OCI-LY7 (cell line): ENCODE data around the gene DBNL. TPM values are rescaled to one million over a fixed set of nuclear protein-coding genes. Genes with fewer than 3 reads are reported as not detected.

Experiments used
- BruUV-seq: library from RNA; stranded (reverse); fragments of 400-500 nt; replicated peaks from 2 replicates; lab custom pipeline; 2021; lab: Mats Ljungman, UMichigan
- CTCF ChIA-PET: fragments of 300-600 bp; sonication (Branson Sonifier 250); formaldehyde crosslinking; loops from one replicate; lab custom pipeline; 2022; ENCODE audit warnings: antibody characterized with exemption; ENCODE audit not compliant: unreplicated experiment; lab: Charles Lee
- POLR2A ChIA-PET: fragments of 300-600 bp; sonication (Branson Sonifier 250); formaldehyde crosslinking; loops from one replicate; lab custom pipeline; 2022; ENCODE audit warnings: antibody characterized with exemption; lab: Charles Lee
- DNase-seq: peaks from one replicate; pipeline ENCODE4 v3.0.0-alpha.2; 2015; ENCODE audit warnings: low spot score
- H2AFZ ChIP-seq: fragments of 200-600 bp; sonication (generic), shearing (Covaris generic); 2 replicates; pipeline ENCODE4 v1.6.1; 2014; ENCODE audit warnings: mild to moderate bottlenecking, antibody characterized with exemption, low read length, moderate library complexity
- H3K27ac ChIP-seq: fragments of 200-600 bp; sonication (generic); 2 replicates; pipeline ENCODE4 v1.5.1; 2014; ENCODE audit warnings: mixed run types, low read depth, mild to moderate bottlenecking, moderate library complexity, low read length, inconsistent platforms; ENCODE audit not compliant: poor library complexity, severe bottlenecking
- H3K36me3 ChIP-seq: fragments of 200-600 bp; sonication (generic); 2 replicates; pipeline ENCODE4 v1.6.1; 2014; ENCODE audit warnings: mild to moderate bottlenecking, antibody characterized with exemption, low read length, moderate library complexity, mixed read lengths; ENCODE audit not compliant: insufficient read depth
- H3K4me1 ChIP-seq: fragments of 200-600 bp; sonication (generic); 2 replicates; pipeline ENCODE4 v1.5.1; 2014; ENCODE audit warnings: mild to moderate bottlenecking, low read length; ENCODE audit not compliant: insufficient read depth, poor library complexity, severe bottlenecking
- H3K4me2 ChIP-seq: fragments of 200-600 bp; sonication (generic); 2 replicates; pipeline ENCODE4 v1.6.1; 2014; ENCODE audit warnings: mild to moderate bottlenecking, low read length
- H3K4me3 ChIP-seq: fragments of 200-600 bp; sonication (generic); 2 replicates; pipeline ENCODE4 v1.5.1; 2014; ENCODE audit warnings: mild to moderate bottlenecking, low read depth, low read length; ENCODE audit not compliant: poor library complexity, severe bottlenecking
- H3K79me2 ChIP-seq: fragments of 200-600 bp; sonication (generic); 2 replicates; pipeline ENCODE4 v1.6.1; 2016; ENCODE audit warnings: low read depth, mild to moderate bottlenecking, low read length, moderate library complexity, mixed read lengths; ENCODE audit not compliant: insufficient read depth
- H3K9me2 ChIP-seq: fragments of 200-600 bp; sonication (generic); 2 replicates; pipeline ENCODE4 v1.6.1; 2016; ENCODE audit warnings: mild to moderate bottlenecking, low read length, mixed read lengths; ENCODE audit not compliant: insufficient read depth
- H3K9me3 ChIP-seq: fragments of 200-600 bp; sonication (generic); 2 replicates; pipeline ENCODE4 v1.6.1; 2014; ENCODE audit warnings: mild to moderate bottlenecking, mixed run types, low read length, mixed read lengths
- H4K20me1 ChIP-seq: fragments of 200-600 bp; sonication (generic); 2 replicates; pipeline ENCODE4 v1.6.1; 2014; ENCODE audit warnings: mild to moderate bottlenecking, antibody characterized with exemption, low read length, moderate library complexity, mixed read lengths; ENCODE audit not compliant: insufficient read depth
- CTCF ChIP-seq: fragments of 200-600 bp; sonication (generic); conservative IDR thresholded peaks from 2 replicates; pipeline ENCODE4 v1.5.1; 2014; ENCODE audit warnings: mild to moderate bottlenecking, antibody characterized with exemption, low read length, moderate library complexity, mixed read lengths
- EZH2phosphoT487 ChIP-seq: fragments of 200-600 bp; sonication (generic); IDR thresholded peaks from 2 replicates; pipeline ENCODE4 v1.6.1; 2018; ENCODE audit warnings: low read depth, borderline replicate concordance, mild to moderate bottlenecking, mixed run types, antibody characterized with exemption, low read length, moderate library complexity, mixed read lengths
- intact Hi-C: fragments of 100-400 bp; cut with micrococcal nuclease; formaldehyde crosslinking; loops from one replicate; pipeline ENCODE4 v1.10.0; 2022; ENCODE audit not compliant: unreplicated experiment
- total RNA-seq, 2 experiments: library from RNA; depleted of rRNA in 1 of 2; stranded (reverse); fragments of >200 nt in 1 of 2; shearing (Covaris generic) in 1 of 2; gene quantifications; 2 replicates each; pipeline ENCODE4 v1.2.3, GENCODE V29; 2014 to 2022

Gene DBNL
- total RNA-seq, 2 experiments from 2014 or later = 124 to 137 TPM

DNA sequence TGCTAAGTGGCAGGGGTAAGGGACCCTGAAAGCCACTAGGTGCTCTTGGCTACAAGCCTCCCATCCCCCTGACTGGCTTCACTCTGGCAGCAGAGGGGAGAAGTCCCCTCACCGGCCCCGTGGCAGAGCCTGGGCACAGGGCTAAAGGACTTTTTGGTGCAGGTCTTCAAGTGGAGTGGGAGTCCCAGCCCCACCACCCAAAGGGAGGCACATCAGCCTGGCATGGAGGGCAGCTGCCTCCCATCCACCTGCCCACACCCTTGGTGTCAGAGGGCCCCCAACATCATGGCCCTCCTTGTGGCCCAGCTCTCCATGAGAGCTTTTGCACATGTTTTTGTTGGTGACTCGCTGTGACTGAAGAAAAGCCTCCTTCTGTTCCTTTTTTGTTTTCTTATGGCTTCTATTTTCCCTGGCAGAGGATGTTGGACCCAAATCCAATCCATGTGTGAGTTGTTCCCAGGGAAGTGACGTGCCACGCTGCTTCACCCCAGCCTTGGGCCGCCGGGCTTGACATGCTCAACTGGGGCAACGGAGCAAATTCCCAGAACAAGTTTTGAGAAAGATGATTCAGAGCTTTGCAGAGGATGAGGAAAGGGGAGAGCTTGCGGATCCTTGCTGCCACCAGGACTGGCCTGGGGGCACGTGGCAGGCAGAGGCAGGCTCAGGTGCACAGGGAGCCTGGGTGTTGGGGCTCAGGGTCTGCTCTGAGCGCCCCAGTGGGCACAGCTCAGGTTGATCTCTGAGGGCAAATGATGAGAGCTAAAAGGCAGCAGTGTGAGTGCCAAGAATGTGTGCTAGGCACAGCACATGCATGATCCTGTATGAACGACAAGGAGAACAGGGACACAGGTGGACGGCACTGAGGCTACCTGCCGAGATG is 57.7 kb downstream of the DBNL start:
- DNase-seq = no peak
- ChIA-PET POLR2A (interaction anchor here (0.6 to 1.8 kb wide), 6 partner anchors 13 to 380 kb away, joined by 3 to 11 read pairs (median 4); partner anchors contain the start of gene POLD2), CTCF (interaction anchor here (1.0 to 1.4 kb wide), 2 partner anchors 21 kb away, joined by 3 to 25 read pairs; partner anchors contain the start of gene POLD2)
- no TSS peak for BruUV-seq
- TF ChIP-seq CTCF (no peak), EZH2phosphoT487 (no peak)
- H4K20me1 ChIP-seq = no peaks in the 10 kb centered on the region
- intact Hi-C loops = no loop called here
- H3K36me3 ChIP-seq = no peaks in the 10 kb centered on the region
- no peak overlapping the region for H2AFZ ChIP-seq
- peaks cover 88% of the 10 kb centered on the region for H3K4me1 ChIP-seq
- H3K4me3 ChIP-seq = peak overlapping the region; percentile 53
- peak overlapping the region; percentile 71 for H3K4me2 ChIP-seq
- H3K27ac ChIP-seq = peak overlapping the region; percentile 98
- H3K9me3 ChIP-seq = no peaks in the 10 kb centered on the region
- no peaks in the 10 kb centered on the region for H3K79me2 ChIP-seq
- no peaks in the 10 kb centered on the region for H3K9me2 ChIP-seq

DNA sequence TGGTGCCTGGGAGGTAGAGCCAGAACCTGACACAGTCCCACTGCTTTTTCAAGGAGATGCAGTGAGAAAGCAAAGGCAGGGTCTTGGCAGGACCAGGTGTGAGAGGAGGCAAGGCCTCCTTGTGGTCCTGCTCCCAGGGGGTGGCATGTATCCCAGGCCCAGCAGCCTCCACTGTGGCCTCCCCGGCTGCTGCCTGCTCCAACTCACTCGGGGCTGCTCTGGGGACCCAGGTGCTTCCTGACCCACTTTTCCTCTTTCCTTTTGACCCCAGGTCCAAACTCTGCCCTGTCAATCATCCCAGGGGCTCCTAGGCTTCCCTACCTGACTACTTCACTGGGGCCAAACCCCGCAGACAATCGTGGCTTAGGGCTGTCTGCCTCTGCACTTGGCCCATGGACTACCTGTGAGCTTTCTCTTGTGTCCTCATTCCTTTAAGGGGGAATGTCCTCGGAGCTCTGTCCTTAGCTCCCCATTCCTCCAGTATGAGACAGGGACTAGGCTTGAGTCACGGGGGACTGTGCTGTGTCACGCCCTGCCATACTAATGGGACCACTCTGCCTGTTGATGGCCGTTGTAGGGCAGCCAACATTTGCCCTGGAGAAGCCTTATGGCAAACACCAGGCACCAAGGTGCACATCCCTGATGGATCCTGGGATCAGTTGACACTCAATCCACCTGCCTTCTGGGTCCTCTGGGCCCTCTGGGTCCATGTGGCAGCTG is 58.5 kb downstream of the DBNL start:
- TF ChIP-seq EZH2phosphoT487 (no peak), CTCF (no peak)
- no TSS peak for BruUV-seq
- ChIA-PET CTCF (no interaction called here), POLR2A (interaction anchor here (0.9 to 1.2 kb wide), 2 partner anchors 14 to 18 kb away, joined by 4 to 5 read pairs; no protein-coding TSS in a partner anchor)
- no peak for DNase-seq
- H3K36me3 ChIP-seq = no peaks in the 10 kb centered on the region
- intact Hi-C loops = no loop called here
- no peaks in the 10 kb centered on the region for H3K9me2 ChIP-seq
- peak overlapping the region; percentile 98 for H3K27ac ChIP-seq
- no peaks in the 10 kb centered on the region for H3K9me3 ChIP-seq
- peak overlapping the region; percentile 71 for H3K4me2 ChIP-seq
- peak overlapping the region; percentile 62 for H3K4me3 ChIP-seq
- H2AFZ ChIP-seq = no peak overlapping the region
- no peaks in the 10 kb centered on the region for H4K20me1 ChIP-seq
- no peaks in the 10 kb centered on the region for H3K79me2 ChIP-seq
- peaks cover 80% of the 10 kb centered on the region for H3K4me1 ChIP-seq
